Activated CD4-positive, alpha-beta T cell treated with anti-CD3 and anti-CD28 coated beads for 48 hours (primary cell): Measurements from ENCODE around the gene ZDHHC21.
"Not testable (repeated sequence)": the region's sequence is repeated elsewhere in the genome, so short reads cannot be mapped to it uniquely, and the experiment has no call there.

Source experiments
- DNase-seq: peaks from one replicate; pipeline ENCODE4 v3.0.0-alpha.2; 2020

Gene ZDHHC21, protein sequence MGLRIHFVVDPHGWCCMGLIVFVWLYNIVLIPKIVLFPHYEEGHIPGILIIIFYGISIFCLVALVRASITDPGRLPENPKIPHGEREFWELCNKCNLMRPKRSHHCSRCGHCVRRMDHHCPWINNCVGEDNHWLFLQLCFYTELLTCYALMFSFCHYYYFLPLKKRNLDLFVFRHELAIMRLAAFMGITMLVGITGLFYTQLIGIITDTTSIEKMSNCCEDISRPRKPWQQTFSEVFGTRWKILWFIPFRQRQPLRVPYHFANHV

DNA sequence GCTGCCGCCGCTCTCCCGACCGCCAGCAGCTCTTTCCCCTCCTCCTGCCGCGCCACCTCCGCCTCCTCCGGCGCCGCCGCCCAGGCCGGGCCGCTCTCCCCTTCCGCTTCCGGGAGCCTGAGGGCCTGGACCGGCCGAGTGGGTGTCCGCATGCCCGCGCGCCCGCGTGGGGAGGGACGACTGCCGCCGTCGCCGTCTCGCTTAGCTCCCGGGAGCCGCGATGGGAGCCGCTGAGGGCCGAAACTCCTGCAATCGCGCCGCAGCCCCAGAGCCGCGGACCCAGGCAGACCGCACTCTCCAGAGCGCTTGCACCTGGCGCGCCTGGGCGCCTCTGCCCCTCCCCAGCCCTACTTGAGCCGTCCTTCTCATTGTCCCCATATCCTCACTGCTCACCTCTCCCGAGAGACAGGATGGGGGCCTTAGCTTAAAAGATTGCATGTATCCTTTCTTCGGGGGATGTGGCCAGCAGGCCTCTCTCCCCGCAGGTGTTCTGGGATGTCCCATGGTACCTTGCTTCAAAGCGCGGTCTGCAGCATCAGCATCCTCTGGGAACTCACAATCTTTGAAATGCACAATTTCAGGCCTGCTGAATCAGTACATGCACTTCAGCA lies at the start of gene ZDHHC21:
Gene ZDHHC21, minus strand, starts transcription at position 182 of the 611 bp plus-strand sequence. CDS start 19,092 bp downstream, outside the sequence.
- peak; percentile 69 for DNase-seq

DNA sequence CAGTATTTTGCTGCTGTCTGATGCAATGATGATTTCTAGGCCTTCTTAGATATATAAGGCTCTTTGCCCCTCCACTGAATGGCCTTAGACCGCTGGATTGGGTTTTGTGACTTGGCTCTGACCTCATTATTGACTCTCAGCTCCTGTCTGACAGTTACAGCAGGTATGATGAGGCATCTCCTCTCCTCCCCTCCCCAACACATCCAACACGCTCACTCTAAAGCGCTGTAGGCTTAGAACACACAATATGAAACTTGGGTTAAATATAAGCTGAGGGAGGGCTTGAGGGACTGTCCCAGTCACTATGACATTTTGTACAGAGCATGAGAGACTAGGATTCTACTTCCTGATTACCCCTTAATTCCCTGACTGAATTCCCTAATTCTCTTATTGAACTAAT lies 48.1 kb upstream of the ZDHHC21 start:
- no peak for DNase-seq

DNA sequence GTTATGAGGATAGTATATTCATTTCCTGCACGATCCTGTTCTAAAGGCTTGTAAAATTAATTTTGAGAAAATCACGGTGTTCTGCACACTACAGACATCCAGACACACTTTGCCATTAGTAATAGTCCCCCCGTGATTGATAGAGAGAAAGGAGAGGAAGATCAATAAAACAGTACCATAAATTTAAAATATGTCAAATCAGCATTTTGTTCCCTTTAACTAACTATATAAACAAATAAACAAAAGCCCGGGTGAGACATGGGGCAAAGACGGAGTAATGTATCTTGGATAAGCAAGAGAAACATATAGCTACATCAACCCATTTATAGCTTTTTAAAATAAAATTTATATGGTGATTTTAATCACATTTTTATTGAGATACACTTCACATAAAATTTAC lies 39.9 kb upstream of the ZDHHC21 start:
- no peak for DNase-seq

DNA sequence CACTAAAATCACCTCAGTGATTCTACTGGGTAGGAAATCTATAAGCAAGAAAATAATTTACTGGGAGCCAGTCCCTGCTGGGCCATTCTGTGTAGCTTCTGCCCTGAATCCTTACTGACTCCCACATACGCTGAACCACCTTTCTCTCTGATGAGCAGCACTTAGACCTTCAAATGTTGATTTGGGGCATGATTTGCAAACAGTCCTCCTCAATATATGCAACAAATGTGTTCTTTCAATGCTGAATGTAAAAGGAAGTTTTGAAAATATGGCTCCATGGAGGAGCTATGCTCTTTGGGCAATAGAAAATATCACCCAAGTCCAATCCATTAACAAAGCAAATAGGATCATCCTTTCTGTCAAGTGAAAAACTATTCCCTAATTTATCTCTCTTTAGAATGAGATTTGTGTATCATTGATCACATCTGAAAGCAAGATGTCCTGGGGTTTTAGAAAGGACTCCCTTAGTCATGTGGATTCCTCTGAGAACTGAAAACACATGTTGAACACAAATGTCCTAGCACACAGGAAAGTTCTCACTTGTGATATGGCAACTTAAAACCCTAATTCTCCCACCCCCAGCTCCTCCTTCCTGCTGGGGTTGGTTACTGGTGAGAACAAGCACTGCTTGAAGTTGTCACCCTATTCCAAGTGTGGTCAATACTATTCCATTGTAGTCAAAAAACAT lies 38.2 kb upstream of the ZDHHC21 start:
- DNase-seq, result no peak

DNA sequence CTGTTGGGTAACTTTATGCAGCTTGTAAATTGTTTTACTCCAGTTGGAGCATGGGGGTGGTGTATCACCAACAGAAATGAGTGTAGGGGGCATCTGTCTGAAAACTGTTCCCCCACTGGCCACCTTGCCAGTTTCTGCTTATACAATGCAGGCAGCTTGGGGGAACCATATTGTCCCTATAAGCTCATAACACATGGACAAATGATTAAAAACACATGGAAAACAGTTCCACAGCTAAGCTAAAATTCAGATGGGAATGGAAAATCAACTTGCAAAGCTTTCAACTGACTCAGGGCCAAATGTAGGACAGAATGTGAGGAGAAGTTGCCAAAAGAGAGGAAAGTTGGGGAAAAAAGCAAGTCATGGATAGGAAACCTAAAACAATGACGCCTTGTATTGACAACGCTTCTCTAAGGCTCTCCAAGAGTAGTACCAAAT lies 37.2 kb upstream of the ZDHHC21 start:
- DNase-seq, result no peak

DNA sequence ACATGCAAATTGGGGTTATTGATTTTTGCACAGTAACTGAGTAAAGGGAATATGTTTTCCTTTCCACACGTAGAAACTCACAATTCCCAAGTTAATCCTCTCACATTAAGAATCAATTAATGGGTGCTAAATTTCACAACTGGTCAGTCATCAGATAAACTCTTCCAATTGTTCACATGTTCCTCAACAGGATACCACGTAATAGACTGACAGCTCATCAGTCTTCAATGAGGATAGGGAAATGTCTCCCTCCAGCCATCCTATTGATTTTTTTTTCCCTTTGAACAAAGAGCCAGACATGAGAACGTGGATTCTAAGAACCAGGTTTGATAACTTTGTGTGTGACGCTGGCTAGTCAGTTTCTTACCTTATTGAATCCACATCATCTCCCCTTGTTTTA lies 30.1 kb upstream of the ZDHHC21 start:
- no peak for DNase-seq

- no peak for DNase-seq
Measured at GRCh38 chr9:14722391-14723035, 29.3 kb upstream of the ZDHHC21 start, which contains the start of gene CER1. CER1 (minus strand) TSS chr9:14722733; CDS start chr9:14722672, 61 bp downstream.

DNA sequence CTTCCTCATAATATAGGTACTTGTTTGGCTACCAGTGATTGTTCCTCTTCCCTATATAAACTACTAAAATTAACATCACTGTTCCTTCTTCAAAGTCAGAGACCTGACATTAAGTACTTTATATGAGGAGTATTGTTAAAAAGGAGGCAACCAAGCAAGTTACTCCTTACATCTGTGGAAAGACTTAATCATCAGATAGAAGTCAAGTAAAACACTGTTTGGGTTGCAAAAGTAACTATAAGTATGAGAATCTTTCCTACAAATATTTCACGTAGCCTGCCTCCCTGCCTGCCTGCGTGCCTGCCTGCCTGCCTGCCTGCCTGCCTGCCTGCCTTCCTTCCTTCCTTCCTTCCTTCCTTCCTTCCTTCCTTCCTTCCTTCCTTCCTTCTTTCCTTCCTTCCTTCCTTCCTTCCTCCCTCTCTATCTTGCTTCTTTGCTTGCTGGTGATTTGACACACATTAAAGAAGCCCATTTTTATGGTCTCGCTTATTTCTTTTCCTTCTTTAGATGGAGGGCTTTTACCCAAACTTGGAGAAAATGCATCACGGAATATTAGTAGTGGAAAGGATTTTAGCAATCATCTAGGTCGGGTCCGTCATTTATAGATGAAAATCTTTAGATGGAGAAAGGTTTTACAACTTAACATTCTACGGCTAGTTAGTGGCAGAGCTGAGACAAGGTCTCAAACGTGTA lies 26.1 kb upstream of the ZDHHC21 start:
- DNase-seq, result no peak

DNA sequence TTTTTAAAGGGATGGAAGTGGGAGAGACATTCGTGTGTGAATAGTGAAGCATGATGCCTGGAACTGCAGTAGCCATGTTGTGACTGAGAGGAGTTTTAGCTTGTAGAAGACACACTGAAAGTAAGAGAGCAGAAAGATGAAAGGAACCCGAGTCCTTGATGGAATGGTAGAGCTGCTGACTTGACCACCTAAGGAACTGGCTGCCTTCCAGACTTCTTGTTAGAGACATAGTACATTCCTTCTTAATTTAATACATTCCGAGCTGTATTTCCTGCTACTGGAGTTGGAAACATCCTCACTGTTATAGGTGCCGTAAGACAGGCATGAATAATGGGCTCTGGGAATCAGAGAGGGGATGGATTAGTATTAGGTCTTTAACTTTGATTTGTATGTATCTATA lies 21.9 kb upstream of the ZDHHC21 start:
- no peak for DNase-seq

- DNase-seq, result no peak
Measured at GRCh38 chr9:14713187-14713767, 20.0 kb upstream of the ZDHHC21 start.

- DNase-seq, result no peak
Measured at GRCh38 chr9:14710804-14711203, 17.6 kb upstream of the ZDHHC21 start.

DNA sequence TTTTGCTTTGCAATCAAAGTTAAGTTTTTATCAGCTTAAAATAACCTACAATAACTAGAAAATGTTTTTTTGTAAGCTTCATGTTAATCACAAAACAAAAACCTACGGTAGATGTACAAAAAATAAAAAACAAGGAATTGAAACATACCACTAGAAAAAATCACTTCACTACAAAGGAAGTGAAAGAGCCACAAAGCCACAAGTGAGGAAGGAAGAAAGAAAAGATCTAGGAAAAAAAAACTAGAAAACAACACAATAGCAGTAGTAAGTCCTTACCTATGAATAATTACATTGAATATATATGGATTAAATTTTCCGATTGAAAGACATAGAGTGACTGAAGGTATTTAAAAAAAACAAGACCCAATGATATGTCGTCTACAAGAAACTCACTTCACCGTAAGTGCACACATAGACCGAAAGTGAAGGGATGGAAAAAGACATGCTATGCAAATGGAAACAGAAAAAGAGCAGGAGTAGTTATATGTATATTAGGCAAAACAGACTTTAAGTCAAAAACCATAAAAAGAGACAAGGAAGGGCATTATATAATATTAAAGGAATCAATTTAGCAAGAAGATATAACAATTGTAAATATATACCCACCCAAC lies 13.4 kb upstream of the ZDHHC21 start:
- DNase-seq, result no peak

DNA sequence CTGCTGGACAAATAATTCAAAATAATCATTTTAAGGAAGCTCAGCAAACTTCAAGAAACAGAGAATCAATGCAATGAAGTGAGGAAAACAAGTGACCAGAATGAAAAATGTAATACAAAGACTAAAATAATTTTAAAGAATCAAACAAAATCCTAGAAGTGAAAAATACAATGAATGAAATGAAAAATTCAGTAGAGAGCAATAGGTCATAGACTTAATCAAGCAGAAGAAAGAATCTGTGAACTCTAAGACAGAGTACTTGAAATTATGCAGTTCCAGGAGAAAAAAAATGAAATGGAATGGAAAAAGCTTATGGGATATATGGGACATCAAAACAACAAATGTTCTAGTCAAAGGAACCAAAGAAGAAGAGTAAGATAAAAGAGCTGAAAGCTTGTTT lies 11.8 kb upstream of the ZDHHC21 start:
- no peak for DNase-seq

GRCh38 chr9:14704281-14704680 lies 11.0 kb upstream of the ZDHHC21 start:
- no peak for DNase-seq

- no peak for DNase-seq
Measured at GRCh38 chr9:14702200-14702720, 9.0 kb upstream of the ZDHHC21 start.

GRCh38 chr9:14692470-14693250 lies 572 bp downstream of the ZDHHC21 start:
- DNase-seq, result peak; percentile 43

- DNase-seq, result no peak
Measured at GRCh38 chr9:14690948-14691730, 2.1 kb downstream of the ZDHHC21 start.

GRCh38 chr9:14687042-14687719 lies 6.1 kb downstream of the ZDHHC21 start:
- no peak for DNase-seq

DNA sequence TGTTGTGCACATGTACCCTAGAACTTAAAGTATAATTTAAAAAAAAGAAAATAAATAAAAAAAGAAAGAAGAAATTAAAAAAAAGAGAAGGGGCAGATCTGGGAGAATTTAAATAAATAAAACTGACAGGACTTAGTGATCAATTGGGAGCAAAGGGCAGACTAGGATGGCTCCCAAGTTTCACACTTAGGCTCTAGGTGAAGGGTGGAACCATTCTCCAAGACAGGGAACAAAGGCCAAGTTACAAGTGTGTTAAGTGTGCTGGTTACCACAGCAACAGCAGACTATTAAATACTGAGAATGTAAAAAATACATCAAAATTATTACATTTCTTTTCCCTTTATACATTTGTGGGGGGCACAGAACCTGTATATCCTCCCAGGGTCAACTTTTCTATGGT lies 7.1 kb downstream of the ZDHHC21 start:
- no peak for DNase-seq

DNA sequence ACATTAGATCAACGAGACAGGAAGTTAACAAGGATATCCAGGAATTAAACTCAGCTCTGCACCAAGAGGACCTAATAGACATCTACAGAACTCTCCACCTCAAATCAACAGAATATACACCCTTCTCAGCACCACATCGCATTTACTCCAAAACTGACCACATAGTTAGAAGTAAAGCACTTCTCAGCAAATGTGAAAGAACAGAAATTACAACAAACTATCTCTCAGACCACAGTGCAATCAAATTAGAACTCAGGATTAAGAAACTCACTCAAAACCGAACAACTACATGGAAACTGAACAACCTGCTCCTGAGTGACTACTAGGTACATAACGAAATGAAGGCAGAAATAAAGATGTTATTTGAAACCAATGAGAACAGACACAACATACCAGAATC lies 10.6 kb downstream of the ZDHHC21 start:
- DNase-seq, result not testable (repeated sequence)
